GM18508 (cell line): Measurements from ENCODE around the gene FBLIM1.

Experiments used
- ATAC-seq: cut with Tn5 transposase; IDR thresholded peaks from one replicate; pipeline ENCODE4 v1.9.1; 2021; ENCODE audit warnings: moderate number of reproducible peaks; ENCODE audit not compliant: insufficient read depth, unreplicated experiment

The FBLIM1 gene, protein sequence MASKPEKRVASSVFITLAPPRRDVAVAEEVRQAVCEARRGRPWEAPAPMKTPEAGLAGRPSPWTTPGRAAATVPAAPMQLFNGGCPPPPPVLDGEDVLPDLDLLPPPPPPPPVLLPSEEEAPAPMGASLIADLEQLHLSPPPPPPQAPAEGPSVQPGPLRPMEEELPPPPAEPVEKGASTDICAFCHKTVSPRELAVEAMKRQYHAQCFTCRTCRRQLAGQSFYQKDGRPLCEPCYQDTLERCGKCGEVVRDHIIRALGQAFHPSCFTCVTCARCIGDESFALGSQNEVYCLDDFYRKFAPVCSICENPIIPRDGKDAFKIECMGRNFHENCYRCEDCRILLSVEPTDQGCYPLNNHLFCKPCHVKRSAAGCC

DNA sequence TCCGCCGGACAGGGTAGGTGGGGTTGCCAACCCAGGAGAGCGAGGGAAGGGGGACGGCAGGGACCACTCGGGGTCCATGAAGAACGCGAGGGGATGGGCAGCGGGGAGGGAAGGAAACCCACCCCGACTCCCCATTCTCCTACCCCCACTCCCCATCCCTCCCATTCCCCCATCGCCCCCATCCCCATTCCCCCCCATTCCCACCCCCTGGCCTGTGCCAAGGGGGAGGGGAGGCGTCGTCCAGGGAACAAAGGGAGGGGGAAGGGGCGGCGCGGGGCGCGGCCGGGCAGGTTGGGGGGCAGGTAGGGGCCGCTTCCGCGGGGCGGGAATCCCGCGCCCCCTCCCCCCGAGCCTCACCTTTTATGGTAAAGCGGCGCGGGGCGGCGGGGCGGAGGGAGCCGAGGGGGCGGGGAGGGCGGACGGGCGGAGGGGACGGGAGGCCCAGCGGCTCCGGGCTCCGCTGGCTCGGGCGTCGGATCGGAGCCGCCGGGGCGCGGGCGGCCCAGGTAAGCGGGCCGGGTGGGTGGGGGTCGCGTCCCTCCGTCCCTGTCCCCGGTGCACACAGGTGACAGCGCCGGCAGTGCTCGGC is at the start of gene FBLIM1:
TSS of gene FBLIM1 (plus strand) at position 453 of the 589 bp plus-strand sequence. CDS start 6,189 bp downstream, outside the sequence.
- no peak for ATAC-seq

DNA sequence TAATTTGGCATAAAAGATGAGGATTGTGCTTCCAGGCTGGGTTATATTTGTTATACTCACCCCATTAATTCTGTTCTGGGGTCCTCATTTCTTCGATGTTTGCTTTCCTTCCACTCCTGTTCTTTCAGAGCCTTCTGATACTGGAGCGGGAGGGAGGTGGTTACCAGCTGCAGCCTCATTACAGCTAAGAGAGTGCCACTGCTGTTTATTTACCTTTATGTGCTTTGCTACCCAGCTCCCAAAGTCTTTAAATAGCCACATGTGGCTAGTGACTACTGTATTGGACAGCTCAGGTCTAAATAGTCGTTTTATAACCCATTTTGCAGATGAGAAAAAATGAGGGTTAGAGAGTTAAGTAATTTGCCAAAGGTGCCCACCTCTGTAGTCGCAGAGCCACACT is 49.4 kb upstream of the FBLIM1 start:
- no peak for ATAC-seq

DNA sequence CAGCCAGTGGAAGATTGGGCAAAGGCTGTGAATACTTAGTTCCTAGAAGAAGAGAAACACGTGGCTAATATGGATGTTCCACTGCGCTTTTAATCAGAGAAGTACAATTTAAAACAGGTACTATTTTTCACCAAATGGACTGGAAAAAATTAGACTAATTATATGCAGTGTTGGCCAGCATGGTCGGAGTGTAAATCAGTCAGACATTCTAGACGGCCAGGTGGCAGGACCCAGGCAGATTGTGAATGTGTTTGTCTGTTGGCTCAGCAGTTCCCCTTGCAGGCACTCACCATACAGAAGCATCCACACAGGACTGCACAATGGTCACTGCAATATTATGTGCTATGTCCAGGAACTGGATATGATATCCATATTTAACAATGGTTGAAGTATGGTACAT is 46.4 kb upstream of the FBLIM1 start:
- ATAC-seq: no peak

DNA sequence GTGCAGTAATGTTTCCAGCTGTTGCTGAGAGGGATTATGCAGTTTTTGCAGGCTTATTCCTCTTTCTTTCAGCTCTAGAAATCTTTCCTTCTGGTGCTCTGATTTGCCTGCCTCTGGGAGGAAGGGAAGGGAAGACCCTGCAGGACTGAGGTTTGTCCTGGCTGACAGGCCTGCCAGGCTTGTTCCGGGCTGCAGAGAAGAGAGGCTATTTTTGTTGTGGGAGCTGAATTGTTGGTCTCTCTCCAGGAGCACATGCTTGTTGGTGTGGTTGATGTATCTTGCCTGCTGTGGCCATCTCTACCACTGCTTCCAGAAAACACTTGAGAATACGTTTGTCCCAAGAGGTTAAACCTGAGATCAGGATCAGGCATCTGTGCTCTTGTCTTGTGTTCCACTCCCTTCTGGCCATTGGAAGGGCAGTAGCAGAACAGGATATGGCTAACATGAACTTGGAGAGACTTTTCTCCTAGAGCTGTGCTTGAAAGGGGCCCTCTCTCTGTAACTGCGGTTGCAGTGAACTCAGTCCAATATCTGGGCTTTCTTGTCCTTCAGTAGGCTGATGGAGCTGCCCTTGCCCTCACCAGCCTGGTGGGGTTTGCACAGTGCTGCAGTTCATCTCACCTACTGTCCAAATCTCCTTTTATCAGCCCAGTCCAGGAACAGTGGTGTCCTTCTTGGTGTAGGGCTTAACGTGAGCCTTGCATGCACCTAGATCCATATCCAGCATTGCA is 44.0 kb upstream of the FBLIM1 start:
- no peak for ATAC-seq

DNA sequence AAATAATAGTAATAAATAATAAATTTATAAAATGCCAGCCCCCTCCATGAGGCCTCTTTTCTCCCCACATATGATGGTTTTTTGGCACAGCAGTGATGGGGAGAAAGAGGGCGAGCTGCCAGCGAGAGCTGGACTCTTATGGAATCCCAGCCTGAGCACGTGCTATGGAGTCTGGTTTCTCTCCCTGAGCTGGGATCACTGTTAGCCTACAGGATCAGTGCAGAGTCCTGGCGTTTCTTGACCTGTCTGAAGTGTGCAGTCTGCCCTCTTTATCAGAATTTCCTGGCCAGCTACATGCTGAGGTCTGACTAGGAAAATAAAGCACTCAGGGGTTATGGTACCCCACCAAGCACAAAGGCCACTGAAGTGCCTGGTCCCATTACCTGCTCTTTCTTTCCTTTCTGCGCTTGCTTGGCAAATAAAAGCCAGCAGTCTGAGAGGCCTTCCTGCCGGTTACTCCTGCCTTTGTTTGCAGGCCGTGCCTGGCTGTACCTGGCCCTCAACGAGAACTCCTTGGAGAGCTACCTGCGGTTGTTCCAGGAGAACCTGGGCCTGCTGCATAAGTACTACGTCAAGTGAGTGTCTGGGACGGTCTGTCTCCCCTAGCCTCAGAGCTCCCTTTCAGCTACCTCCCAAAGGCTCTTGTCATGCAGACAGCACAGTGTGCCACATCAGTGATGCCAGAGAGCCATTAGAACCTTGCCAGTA is 41.0 kb upstream of the FBLIM1 start:
- no peak for ATAC-seq

DNA sequence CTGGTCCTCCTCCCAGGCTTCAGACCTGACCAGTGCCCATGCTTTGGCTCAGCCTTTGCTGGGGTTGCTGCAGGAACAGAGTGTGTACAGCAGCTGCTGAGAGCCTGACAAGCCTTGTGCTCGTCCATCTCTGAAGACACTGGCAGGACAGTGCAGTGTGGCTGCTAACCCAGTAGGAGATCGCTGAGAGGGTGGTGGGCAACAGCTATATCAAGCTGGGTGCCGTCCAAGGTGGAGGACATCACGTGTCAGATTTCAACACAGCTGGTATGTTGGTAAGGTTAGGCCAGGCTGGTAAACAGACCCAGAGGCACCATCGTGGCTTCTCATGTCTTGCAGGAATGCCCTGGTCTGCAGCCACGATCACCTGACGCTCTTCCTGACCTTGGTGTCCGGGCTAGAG is 40.4 kb upstream of the FBLIM1 start:
- no peak for ATAC-seq

DNA sequence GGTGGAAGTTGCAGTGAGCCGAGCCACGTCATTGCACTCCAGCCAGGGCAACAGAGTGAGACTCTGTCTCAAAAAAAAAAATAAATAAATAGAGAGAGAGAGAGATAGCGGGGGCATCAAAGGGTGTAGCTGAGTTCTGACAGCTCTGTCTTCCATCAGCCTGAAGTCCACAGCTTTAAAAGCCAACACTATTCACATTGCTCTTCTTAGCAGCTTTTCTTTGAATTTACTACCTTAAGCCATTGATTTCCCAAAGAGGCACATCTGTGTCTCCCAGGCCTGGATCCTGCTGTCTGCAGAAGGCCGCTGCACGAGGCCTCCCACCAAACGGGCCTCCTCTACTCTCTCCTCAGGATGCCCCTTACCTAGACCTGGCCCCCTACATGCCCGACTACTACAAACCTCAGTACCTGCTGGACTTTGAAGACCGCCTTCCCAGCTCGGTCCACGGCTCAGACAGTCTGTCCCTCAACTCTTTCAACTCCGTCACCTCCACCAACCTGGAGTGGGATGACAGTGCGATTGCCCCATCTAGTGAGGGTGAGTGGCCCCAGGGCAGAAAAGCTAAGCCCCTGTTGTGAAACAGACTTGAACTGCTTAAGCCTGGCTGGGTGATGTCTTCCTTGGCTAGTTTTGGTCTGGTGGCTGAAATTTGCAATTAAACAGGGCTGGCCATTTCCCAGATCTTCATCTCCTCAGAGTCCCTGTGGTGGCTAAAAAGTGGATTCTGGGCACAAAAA is 39.0 kb upstream of the FBLIM1 start:
- ATAC-seq: no peak

DNA sequence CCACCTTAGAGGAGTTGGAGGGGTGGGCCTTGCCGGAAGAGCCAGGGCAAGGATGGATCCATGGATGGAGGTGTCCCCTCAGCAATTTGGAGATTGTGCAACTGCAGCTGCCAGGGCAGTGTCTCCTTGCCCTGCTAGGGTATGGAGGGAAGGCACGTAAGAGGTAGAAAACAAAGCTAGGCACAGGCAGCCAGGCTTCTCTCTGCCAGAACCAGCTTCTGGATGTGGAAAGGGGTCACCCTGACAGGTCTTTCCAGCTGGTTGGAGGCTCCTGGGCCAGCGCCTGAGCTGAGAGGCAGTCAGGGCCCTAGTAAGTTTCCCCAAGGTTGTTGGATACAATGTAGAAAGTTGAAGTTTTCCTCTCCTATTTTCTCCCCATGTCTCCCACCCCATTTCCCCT is 37.7 kb upstream of the FBLIM1 start:
- no peak for ATAC-seq

DNA sequence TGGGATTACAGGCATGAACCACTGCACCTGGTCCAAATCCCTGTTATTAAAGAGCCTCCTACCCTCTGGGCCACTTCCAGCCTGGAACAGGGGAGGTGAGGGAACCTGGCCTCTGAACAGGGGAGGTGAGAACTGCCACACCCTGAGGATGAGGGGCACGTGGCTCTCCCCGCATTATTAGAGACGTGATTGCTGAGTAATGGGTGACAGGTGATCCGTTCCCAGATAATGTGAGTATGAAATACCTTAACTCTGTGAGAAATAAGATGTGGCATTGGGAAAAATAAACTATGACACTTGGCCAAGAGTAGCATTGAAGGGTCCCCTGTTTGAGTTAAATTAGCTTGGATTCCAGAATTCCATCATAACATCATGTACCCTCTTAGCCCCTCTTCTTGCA is 36.2 kb upstream of the FBLIM1 start:
- no peak for ATAC-seq

DNA sequence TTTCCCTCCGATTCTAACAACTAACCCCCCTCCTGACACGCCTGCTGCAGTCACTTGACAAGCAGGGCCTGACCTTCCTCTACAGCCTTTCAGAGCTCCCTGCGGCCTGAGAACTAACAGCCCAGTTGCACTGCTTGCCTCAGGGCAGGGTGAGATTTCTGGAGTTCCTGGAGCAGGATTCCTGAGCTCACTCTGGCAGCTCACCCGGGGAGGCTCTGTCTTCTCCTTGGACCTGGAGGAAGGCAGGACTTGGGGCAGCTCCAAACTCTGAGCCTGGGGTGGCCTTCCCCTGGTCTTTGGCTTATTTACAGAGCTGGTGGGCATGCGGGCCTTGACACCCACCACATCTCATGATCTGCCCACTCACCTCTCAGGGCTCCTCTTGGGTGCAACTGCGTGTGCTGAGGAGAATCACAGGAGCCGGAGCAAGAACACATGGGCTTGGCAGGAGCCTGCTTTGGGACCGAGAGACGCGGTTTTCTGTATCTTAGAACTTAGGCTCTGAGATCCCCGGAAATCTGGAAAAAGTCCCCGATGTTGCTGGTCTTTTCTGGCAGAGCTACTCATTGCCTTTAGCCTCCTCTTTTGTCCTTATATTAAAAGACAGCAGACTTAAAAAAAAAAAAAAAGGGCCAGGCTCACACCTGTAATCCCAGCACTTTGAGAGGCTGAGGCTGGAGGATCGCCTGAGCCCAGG is 35.6 kb upstream of the FBLIM1 start:
- ATAC-seq: no peak

DNA sequence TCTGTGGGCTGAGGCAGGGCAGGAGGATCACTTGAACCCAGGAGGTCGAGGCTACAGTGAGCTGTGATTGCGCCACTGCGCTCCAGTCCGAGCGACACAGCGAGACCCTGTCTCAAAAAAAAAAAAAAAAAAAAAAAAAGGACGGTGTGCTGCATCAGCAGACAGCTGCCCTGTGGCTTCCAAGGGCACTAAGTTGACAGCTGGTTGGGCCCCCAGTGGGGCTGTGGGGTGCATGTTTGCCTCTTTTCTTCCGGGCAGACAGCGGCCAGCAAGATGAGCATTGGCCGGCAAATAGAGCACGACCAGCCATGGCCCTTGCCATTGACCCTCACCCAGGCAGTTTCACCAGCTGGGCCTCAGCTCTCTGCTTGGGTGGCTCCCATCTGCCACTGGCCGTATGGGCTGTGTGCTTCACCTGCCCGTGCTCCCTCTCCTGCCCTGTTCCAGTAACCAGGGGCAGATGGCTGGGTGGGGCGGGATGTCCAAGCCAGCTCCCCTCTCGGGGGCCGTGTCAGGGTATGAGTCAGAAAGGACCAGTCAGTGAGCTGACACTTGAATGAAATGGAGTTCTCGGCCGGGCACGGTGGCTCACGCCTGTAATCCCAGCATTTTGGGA is 34.9 kb upstream of the FBLIM1 start:
- no peak for ATAC-seq

DNA sequence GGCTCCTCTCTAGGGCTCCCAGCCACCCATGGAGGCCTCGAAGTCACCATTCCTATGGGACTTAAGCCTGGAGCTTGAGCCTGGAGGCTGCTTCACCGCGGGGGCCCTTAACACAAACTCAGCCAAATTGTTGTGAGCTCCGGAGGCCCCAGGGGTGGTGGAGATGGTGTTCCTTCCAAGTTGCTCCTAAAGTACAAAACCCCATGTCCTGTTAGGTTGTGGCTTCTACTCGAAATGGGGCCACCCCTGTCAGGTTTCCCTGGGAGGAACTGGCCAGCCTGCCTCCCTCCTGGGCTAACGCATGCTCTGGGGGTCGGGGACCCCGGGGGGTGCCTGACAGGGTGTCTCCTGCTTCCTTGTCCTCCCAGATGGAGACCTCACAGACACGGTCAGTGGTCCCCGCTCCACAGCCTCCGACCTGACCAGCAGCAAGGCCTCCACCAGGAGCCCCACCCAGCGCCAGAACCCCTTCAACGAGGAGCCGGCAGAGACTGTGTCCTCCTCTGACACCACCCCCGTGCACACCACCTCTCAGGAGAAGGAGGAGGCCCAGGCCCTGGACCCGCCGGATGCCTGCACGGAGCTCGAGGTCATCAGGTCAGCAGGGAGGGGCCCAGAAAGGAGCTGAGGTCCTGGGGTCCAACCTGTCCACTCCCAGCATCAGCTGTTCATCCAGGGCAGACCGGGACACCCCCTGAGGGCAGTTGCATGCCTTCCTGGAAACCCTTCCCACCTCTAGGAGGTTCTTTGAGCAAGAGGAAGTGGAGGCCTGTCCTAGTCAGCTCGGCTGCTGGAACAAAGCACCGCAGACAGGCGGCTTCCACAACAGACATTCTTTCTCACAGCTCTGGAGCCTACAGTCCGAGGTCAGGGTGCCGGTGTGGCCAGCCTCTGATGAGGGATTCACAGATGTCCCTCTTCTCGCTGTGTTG is 33.4 kb upstream of the FBLIM1 start:
- no peak for ATAC-seq

DNA sequence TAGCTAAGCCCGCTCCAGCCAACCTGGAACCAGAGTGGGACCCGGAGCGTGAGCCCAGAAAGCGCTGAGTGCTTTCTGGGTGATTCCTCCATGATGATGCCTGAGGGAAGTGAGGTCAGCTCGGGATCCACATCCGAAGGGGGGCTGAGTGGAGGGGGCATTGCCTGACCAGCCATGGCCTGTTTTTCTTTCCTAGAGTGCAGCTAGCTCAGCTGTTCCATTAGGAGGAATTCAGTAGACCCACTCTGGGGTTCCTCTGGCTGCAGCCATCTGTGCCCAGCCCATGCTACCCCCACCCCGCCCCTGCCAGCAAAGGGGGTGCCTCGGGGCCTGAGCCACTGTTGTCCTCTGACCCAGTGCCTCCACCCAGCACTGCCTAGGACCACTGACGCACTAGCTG is 32.1 kb upstream of the FBLIM1 start:
- ATAC-seq: no peak

DNA sequence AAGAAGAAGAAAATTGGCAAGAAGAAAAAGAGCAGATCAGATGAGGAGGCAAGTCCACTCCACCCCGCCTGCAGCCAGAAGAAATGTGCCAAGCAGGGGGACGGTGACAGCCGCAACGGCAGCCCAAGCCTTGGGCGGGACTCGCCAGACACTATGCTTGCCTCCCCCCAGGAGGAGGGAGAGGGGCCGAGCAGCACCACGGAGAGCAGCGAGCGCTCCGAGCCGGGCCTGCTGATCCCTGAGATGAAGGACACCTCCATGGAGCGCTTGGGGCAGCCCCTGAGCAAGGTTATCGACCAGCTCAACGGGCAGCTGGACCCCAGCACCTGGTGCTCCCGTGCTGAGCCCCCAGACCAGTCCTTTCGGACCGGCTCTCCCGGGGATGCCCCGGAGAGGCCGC is 31.6 kb upstream of the FBLIM1 start:
- no peak for ATAC-seq

DNA sequence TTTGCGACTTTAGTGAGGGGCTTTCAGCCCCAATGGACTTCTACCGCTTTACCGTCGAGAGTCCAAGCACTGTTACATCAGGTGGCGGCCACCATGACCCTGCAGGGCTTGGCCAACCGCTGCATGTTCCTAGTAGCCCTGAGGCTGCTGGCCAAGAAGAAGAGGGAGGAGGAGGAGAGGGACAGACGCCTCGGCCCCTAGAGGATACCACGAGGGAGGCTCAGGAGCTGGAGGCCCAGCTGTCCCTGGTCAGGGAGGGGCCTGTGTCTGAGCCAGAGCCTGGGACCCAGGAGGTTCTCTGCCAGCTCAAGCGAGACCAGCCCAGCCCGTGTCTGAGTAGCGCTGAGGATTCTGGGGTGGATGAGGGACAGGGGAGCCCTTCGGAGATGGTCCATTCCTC is 31.2 kb upstream of the FBLIM1 start:
- ATAC-seq: no peak

DNA sequence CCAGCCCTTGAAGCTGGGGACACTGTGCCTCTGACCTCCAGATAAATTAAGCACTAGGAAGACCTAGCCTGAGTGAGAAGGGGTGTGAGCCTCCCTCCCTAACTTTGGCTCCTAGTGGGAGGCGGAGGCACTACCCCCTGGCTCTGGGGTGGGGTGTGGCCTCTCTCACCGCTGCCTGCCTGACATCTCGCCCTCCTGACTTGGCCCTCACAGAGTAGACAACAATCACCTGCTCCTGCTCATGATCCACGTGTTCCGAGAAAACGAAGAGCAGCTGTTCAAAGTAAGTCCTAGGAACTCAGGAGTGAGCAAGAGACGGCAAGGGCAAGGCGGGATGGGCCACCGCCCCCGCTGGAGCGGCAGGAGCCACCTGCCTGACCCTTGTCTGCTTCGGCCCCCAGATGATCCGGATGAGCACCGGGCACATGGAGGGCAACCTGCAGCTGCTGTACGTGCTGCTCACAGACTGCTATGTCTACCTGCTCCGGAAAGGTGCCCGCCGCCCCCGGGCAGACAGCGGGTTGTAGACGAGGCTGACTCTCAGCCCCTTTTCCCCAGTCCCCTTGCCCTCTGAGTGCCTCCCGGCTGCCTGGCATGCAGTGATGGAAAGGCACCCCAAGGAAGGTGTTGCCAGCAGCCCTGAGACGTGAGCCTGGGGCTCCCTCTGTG is 30.6 kb upstream of the FBLIM1 start:
- no peak for ATAC-seq

DNA sequence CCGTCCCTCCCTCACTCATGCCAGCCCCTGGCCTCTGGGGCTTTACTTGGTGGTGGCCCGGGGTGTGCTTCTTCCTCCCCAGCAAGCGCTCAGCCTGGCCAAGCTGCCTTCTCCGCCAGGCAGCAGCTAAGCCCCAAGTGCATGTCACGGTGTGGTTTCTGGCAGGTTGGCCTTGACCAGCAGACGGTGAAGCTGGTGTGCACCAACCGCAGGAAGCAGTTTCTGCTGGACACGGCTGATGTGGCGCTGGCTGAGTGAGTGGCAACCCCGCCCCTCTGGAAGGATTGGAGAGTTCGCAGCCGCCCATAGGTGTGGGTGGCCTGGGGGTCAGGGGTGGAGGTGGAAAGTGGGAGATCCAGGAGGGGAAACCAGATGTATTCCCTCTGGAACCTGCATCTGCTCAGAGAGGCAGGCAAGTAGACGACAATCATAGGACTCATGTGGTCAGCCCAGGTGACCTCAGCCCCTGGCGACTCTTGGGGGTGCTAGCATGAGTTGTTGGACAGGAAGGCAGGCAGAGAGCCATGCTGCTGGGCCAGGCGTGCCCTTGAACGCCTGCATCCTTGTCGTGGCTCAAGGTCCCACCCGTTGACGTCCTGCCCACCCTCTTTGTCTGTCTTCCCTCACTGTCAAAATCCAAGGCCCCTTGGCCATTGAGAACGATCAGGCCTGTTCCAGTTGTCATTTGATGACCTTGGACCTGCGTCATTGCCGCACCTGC is 29.5 kb upstream of the FBLIM1 start:
- ATAC-seq: no peak
